Retinal pigment epithelial cell (primary cell): ENCODE measurements around the gene EXOC4.

Experiments
- DNase-seq: peaks from one replicate; pipeline ENCODE4 v3.0.0-alpha.2; 2010; ENCODE audit warnings: low read depth
- H3K4me3 ChIP-seq: 2 replicates; pipeline ENCODE4 v1.5.1; 2011; ENCODE audit warnings: mild to moderate bottlenecking, low read length, control low read depth, moderate library complexity
- CTCF ChIP-seq: conservative IDR thresholded peaks from 2 replicates; pipeline ENCODE4 v1.5.1; 2011; ENCODE audit warnings: low read depth, low read length, control low read depth, inconsistent platforms

Gene EXOC4

GRCh38 chr7:134013249-134013648 is 760.4 kb downstream of the EXOC4 start:
- TF ChIP-seq CTCF: no peak
- DNase-seq: no peak

GRCh38 chr7:134014935-134015334 is 762.1 kb downstream of the EXOC4 start:
- TF ChIP-seq CTCF: no peak
- H3K4me3 ChIP-seq: no peak overlapping the region
- DNase-seq: no peak

More at GRCh38 chr7:134013249-134013648, 760.4 kb downstream of the EXOC4 start:
- no peak overlapping the region for H3K4me3 ChIP-seq

- no peak overlapping the region for H3K4me3 ChIP-seq
- no peak for DNase-seq
- TF ChIP-seq CTCF: peak; percentile 83
Observed at GRCh38 chr7:134016223-134016941, 763.5 kb downstream of the EXOC4 start.

DNA sequence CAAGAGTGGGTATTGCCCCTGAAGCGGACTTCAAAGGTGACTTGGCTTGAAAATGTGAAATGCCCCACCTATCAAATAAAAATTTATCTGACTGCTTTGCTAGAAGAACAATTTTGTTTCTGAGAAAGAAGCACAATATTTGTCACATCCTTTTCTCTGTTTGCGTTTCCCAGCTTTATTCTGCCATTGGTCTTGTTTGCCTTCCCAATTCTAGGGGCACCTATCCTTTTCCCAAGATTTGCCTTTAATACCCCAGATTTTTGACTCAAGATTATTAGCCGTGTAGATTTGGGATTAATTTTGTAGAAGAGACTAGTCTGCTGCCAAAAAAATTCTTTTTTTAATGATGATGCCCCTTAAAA is 764.0 kb downstream of the EXOC4 start:
- DNase-seq: no peak
- H3K4me3 ChIP-seq: no peak overlapping the region
- no peak for TF ChIP-seq CTCF

DNA sequence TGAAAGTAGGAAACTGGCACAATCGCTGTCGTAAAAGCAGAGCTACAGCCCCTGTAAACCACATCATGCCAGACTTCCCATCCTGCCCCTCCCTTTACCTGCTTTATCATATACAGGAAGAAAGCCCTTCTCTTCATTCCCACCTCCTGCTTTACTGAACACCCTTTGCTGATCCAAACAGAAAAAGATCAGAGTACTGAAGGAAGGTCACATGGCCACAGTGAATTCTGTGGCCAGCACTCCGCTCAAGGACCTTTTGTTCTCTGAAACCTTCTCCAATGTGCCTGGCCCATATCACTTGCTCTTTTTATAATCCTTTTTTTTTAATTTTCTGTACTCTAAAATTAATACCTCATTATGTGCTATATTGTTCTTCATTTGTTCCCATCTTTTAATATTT is 765.4 kb downstream of the EXOC4 start:
- no peak overlapping the region for H3K4me3 ChIP-seq
- TF ChIP-seq CTCF: no peak
- DNase-seq: no peak

- no peak overlapping the region for H3K4me3 ChIP-seq
- DNase-seq: no peak
- no peak for TF ChIP-seq CTCF
Observed at GRCh38 chr7:134019251-134019650, 766.4 kb downstream of the EXOC4 start.

DNA sequence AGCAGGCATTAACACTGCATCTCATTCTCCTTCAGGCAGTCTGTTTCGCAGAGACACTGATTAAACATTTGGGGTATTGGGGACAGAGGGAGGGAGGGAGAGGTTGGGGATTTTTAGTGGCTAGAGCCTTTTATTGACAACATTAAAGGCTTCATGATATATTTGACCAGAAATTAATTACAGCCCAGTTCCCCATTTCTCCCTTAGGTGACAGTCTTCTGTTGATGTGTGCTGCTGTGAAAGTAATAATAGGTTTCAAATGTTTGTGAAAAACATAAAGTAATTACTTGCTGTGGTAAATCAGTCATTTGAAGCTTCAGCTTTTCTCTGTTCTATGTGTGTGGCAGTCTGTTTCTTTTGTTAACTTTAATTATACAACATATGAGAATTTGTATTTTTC is 769.0 kb downstream of the EXOC4 start:
- no peak for DNase-seq
- H3K4me3 ChIP-seq: no peak overlapping the region
- no peak for TF ChIP-seq CTCF
